GM12874 (cell line): ENCODE data around the gene P2RX4.

Experiments used
- CTCF ChIP-seq: IDR thresholded peaks from 2 replicates; pipeline ENCODE4 v1.5.1; 2011; ENCODE audit warnings: low read depth, mild to moderate bottlenecking, control low read depth, low read length, moderate library complexity; ENCODE audit not compliant: insufficient read depth

P2RX4 gene

GRCh38 chr12:121209624-121210572 is at the start of gene P2RX4:
TSS of gene P2RX4 (plus strand) at chr12:121210129. CDS start at chr12:121210165, 36 bp downstream.
- peak; percentile 49 for TF ChIP-seq CTCF

GRCh38 chr12:121162384-121162783 is 47.5 kb upstream of the P2RX4 start:
- TF ChIP-seq CTCF: no peak

GRCh38 chr12:121162985-121163384 is 46.9 kb upstream of the P2RX4 start:
- TF ChIP-seq CTCF: no peak

- no peak for TF ChIP-seq CTCF
Measured at GRCh38 chr12:121165316-121165715, 44.6 kb upstream of the P2RX4 start.

GRCh38 chr12:121166356-121166755 is 43.6 kb upstream of the P2RX4 start:
- no peak for TF ChIP-seq CTCF

GRCh38 chr12:121167232-121167820 is 42.6 kb upstream of the P2RX4 start:
- TF ChIP-seq CTCF: no peak

GRCh38 chr12:121167951-121168350 is 42.0 kb upstream of the P2RX4 start:
- TF ChIP-seq CTCF: no peak
